H1 (cell line): ENCODE results near the gene NAA11. TPM values are rescaled to one million over a fixed set of nuclear protein-coding genes. Genes with fewer than 3 reads are reported as not detected.

ENCODE experiments used
- CTCF ChIA-PET: fragments of 300-600 bp; sonication (Branson Sonifier 250); formaldehyde crosslinking; loops from one replicate; lab custom pipeline; 2021; ENCODE audit not compliant: partially characterized antibody; lab: Charles Lee
- POLR2A ChIA-PET: fragments of 300-600 bp; sonication (Branson Sonifier 250); formaldehyde crosslinking; loops from one replicate; lab custom pipeline; 2021; ENCODE audit warnings: inconsistent platforms; ENCODE audit not compliant: partially characterized antibody; lab: Charles Lee
- DNase-seq, 2 experiments: peaks; one replicate each; pipeline versions ENCODE4 v3.0.0 to v3.0.0-alpha.2; 2010 to 2022; ENCODE audit warnings: low spot score in 2 of 2, low read depth in 1 of 2, mixed read lengths in 1 of 2
- FAIRE-seq: peaks from 2 replicates; lab custom pipeline; 2011; peaks lifted over from hg19 to GRCh38; lab: Jason Lieb, UNC
- H2AFZ ChIP-seq: 2 replicates; pipeline ENCODE4 v1.8.1; 2012; ENCODE audit warnings: low read length, inconsistent platforms
- H2AK5ac ChIP-seq: 2 replicates; pipeline ENCODE4 v1.6.1; 2013; ENCODE audit warnings: low read depth, low read length
- H2BK120ac ChIP-seq: replicated peaks from 2 replicates; pipeline ENCODE3; 2013; ENCODE audit warnings: low read depth, low read length, inconsistent platforms
- H2BK12ac ChIP-seq: 2 replicates; pipeline ENCODE4 v1.6.1; 2013; ENCODE audit warnings: low read depth, low read length
- H2BK15ac ChIP-seq: 2 replicates; pipeline ENCODE4 v1.6.1; 2013; ENCODE audit warnings: low read length
- H2BK20ac ChIP-seq: 2 replicates; pipeline ENCODE4 v1.6.1; 2013; ENCODE audit warnings: low read length
- H2BK5ac ChIP-seq: 2 replicates; pipeline ENCODE4 v1.6.1; 2013; ENCODE audit warnings: low read depth, low read length
- H3K14ac ChIP-seq: 2 replicates; pipeline ENCODE4 v1.6.1; 2013; ENCODE audit warnings: inconsistent platforms; ENCODE audit not compliant: insufficient read length
- H3K18ac ChIP-seq: 2 replicates; pipeline ENCODE4 v1.6.1; 2013; ENCODE audit warnings: low read length; ENCODE audit errors: extremely low read depth
- H3K23ac ChIP-seq: 2 replicates; pipeline ENCODE4 v1.6.1; 2013; ENCODE audit warnings: inconsistent platforms; ENCODE audit not compliant: insufficient read length
- H3K23me2 ChIP-seq: 2 replicates; pipeline ENCODE4 v1.6.1; 2013; ENCODE audit warnings: low read depth, low read length
- H3K27ac ChIP-seq: 2 replicates; pipeline ENCODE4 v1.6.1; 2011; ENCODE audit warnings: low read depth, low read length, inconsistent platforms
- H3K27me3 ChIP-seq, 4 experiments: replicated peaks in 1 of 4; 1 replicate in 1 of 4; 2 replicates in 3 of 4; pipeline versions ENCODE4 v1.6.1 to v1.8.1; 2011 to 2013; ENCODE audit warnings: low read length in 3 of 4, mild to moderate bottlenecking in 3 of 4, inconsistent platforms in 2 of 4, mixed read lengths in 2 of 4, moderate library complexity in 1 of 4; ENCODE audit not compliant: control insufficient read depth in 3 of 4, insufficient read depth in 3 of 4; ENCODE audit errors: extremely low read depth in 1 of 4
- H3K36me3 ChIP-seq, 4 experiments: 2 replicates each; pipeline versions ENCODE4 v1.6.1 to v1.8.1; 2011 to 2013; ENCODE audit warnings: mild to moderate bottlenecking in 4 of 4, low read length in 3 of 4, moderate library complexity in 2 of 4, control low read depth in 1 of 4, inconsistent platforms in 1 of 4; ENCODE audit not compliant: insufficient read depth in 4 of 4, control insufficient read depth in 2 of 4
- H3K4ac ChIP-seq: replicated peaks from 2 replicates; pipeline ENCODE3; 2013; ENCODE audit warnings: low read length, low read depth, mixed read lengths, inconsistent platforms; ENCODE audit not compliant: insufficient read length
- H3K4me1 ChIP-seq, 4 experiments: replicated peaks in 1 of 4; 1 replicate in 1 of 4; 2 replicates in 3 of 4; pipeline versions ENCODE4 v1.6.1 to v1.8.1; 2011 to 2013; ENCODE audit warnings: low read length in 3 of 4, inconsistent platforms in 2 of 4, mixed read lengths in 1 of 4; ENCODE audit not compliant: insufficient read depth in 4 of 4, control insufficient read depth in 3 of 4
- H3K4me2 ChIP-seq, 2 experiments: 2 replicates each; pipeline versions ENCODE4 v1.6.1 to v1.8.1; 2011 to 2013; ENCODE audit warnings: low read depth in 2 of 2, low read length in 2 of 2, control low read depth in 1 of 2, inconsistent platforms in 1 of 2, mild to moderate bottlenecking in 1 of 2; ENCODE audit not compliant: insufficient read depth in 1 of 2
- H3K4me3 ChIP-seq, 4 experiments: fragments of 200-600, 300-600 bp in 1 of 4; sonication (generic), shearing (Covaris generic), sonication (Bioruptor Twin) in 1 of 4; 2 replicates each; pipeline versions ENCODE4 v1.5.1 to v1.8.1; 2011 to 2016; ENCODE audit warnings: low read length in 4 of 4, low read depth in 3 of 4, control low read depth in 2 of 4, inconsistent platforms in 2 of 4, mild to moderate bottlenecking in 2 of 4, mixed read lengths in 1 of 4, moderate library complexity in 1 of 4; ENCODE audit not compliant: insufficient read depth in 2 of 4; ENCODE audit errors: extremely low read depth in 1 of 4
- H3K56ac ChIP-seq: replicated peaks from 2 replicates; pipeline ENCODE3; 2013; ENCODE audit warnings: low read depth, mild to moderate bottlenecking, mixed read lengths, low read length, inconsistent platforms; ENCODE audit not compliant: insufficient read length
- H3K79me1 ChIP-seq: 2 replicates; pipeline ENCODE4 v1.6.1; 2013; ENCODE audit warnings: low read depth, low read length, control low read depth
- H3K79me2 ChIP-seq, 2 experiments: 2 replicates each; pipeline versions ENCODE4 v1.6.1 to v1.8.1; 2012 to 2013; ENCODE audit warnings: low read length in 2 of 2, mild to moderate bottlenecking in 2 of 2, inconsistent platforms in 1 of 2; ENCODE audit not compliant: insufficient read depth in 2 of 2, control insufficient read depth in 1 of 2
- H3K9ac ChIP-seq, 4 experiments: replicated peaks in 1 of 4; 1 replicate in 1 of 4; 2 replicates in 3 of 4; pipeline versions ENCODE4 v1.6.1 to v1.8.1; 2011 to 2013; ENCODE audit warnings: low read depth in 3 of 4, low read length in 3 of 4, control low read depth in 2 of 4, mild to moderate bottlenecking in 2 of 4, moderate library complexity in 2 of 4, inconsistent platforms in 1 of 4; ENCODE audit errors: extremely low read depth in 1 of 4
- H3K9me3 ChIP-seq, 2 experiments: 2 replicates each; pipeline versions ENCODE4 v1.6.1 to v1.8.1; 2012 to 2013; ENCODE audit warnings: mild to moderate bottlenecking in 2 of 2, moderate library complexity in 2 of 2, control low read depth in 1 of 2, inconsistent platforms in 1 of 2, low read depth in 1 of 2, low read length in 1 of 2, mixed read lengths in 1 of 2; ENCODE audit not compliant: insufficient read depth in 2 of 2
- H4K20me1 ChIP-seq, 2 experiments: replicated peaks in 1 of 2; 2 replicates each; pipeline versions ENCODE3 to v1.8.1; 2011 to 2013; ENCODE audit warnings: inconsistent platforms in 2 of 2, low read length in 2 of 2, mild to moderate bottlenecking in 1 of 2; ENCODE audit not compliant: insufficient read depth in 2 of 2, control insufficient read depth in 1 of 2
- H4K5ac ChIP-seq: 2 replicates; pipeline ENCODE4 v1.6.1; 2013; ENCODE audit warnings: low read length, low read depth, mixed read lengths, inconsistent platforms; ENCODE audit not compliant: insufficient read length
- H4K8ac ChIP-seq: 2 replicates; pipeline ENCODE4 v1.8.0; 2013; ENCODE audit warnings: mild to moderate bottlenecking, moderate library complexity, low read length, inconsistent platforms; ENCODE audit not compliant: insufficient read depth; ENCODE audit errors: extremely low read depth
- H4K91ac ChIP-seq: replicated peaks from 2 replicates; pipeline ENCODE3; 2013; ENCODE audit warnings: low read length, mixed read lengths, inconsistent platforms; ENCODE audit not compliant: insufficient read length
- BRCA1 ChIP-seq: IDR thresholded peaks from 2 replicates; pipeline ENCODE4 v1.6.1; 2012; ENCODE audit warnings: low read depth, low read length, improper control_type of control experiment
- CBX8 ChIP-seq: fragments of 300-800, 300-1000 bp; sonication (generic); IDR thresholded peaks from 2 replicates; pipeline ENCODE4 v1.7.1; 2016; ENCODE audit warnings: low read depth, low read length, borderline replicate concordance
- GABPA ChIP-seq: IDR thresholded peaks from 2 replicates; pipeline ENCODE4 v1.6.1; 2011; ENCODE audit warnings: mild to moderate bottlenecking, low read length, moderate library complexity, borderline replicate concordance; ENCODE audit not compliant: insufficient read depth
- JUN ChIP-seq: IDR thresholded peaks from 2 replicates; pipeline ENCODE4 v1.6.1; 2011; ENCODE audit warnings: low read depth, mild to moderate bottlenecking, improper control_type of control experiment, low read length
- MAX ChIP-seq: IDR thresholded peaks from 2 replicates; pipeline ENCODE4 v1.6.1; 2012; ENCODE audit warnings: inconsistent platforms
- SP2 ChIP-seq: IDR thresholded peaks from 2 replicates; pipeline ENCODE4 v1.6.1; 2012; ENCODE audit warnings: mild to moderate bottlenecking, low read length, inconsistent platforms
- WGBS, 2 experiments: shearing (Covaris generic) in 1 of 2; methylation state at CpG; one replicate each; pipeline versions ENCODE4 v1.1.6 to v1.1.7; 2013 to 2015; ENCODE audit warnings: low lambda C conversion rate in 2 of 2, mixed read lengths in 2 of 2, inconsistent platforms in 1 of 2, low coverage in 1 of 2, missing lambda C conversion rate in 1 of 2; ENCODE audit not compliant: insufficient replicate concordance in 2 of 2, insufficient coverage in 1 of 2, insufficient read length in 1 of 2; ENCODE audit errors: extremely low coverage in 1 of 2, missing lambda C conversion rate in 1 of 2; 5-methylcytosine and 5-hydroxymethylcytosine counted together
- polyA plus RNA-seq, 7 experiments: library from polyadenylated mRNA; depleted of rRNA in 3 of 7; stranded (reverse) in 5 of 7; unstranded in 2 of 7; fragments of >200 nt in 5 of 7; fragments of 200-250 nt in 2 of 7; gene quantifications; 1 replicate in 5 of 7; 2 replicates in 1 of 7; 4 replicates in 1 of 7; pipeline versions ENCODE4 v1.2.1 to v1.2.3, GENCODE V29; 2011 to 2013; ENCODE audit warnings: missing spikeins in 2 of 7, mixed read lengths in 2 of 7
- total RNA-seq: library from RNA; stranded (reverse); fragmentation: NEBNext Ultra II Directional; extraction: Animal tissue kit (Norgen Biotek cat#: 25700); gene quantifications from 2 replicates; pipeline ENCODE4 v1.2.1, GENCODE V29; 2021

The NAA11 gene
- total and polyA plus RNA-seq, 2 of the 8 experiments (the other 6 are each of a cell fraction or from before 2014, with no cell fraction given), result not detected

DNA sequence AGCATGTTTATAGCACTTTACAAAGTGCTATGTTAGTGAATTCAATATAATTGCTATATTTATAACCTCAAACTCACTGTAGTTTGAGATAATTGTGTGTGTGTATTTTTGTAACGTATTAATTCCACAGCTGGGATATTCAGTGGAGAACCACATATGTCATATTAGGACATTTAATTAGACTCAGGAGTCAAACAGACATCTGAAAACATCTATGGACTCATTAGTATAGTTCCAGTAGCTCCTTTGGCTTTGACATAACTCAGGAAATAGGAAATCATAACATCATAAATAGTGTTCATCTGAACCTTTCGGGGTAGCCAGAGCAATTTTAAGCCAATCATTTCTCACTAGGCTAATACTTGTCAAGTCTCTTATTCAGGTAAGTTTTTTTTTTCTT lies 38.8 kb downstream of the NAA11 start:
- Histone ChIP-seq H3K18ac (no peak overlapping the region), H3K56ac (no peak overlapping the region)
- 91% methylated on average over 2 of the region's 2 CpGs; no CpG with 5 or more reads in 1 of the 2 experiments for WGBS, 2 experiments
- TF ChIP-seq GABPA (no peak), CBX8 (no peak), JUN (no peak), MAX (no peak), BRCA1 (no peak), SP2 (no peak)

More for the DNA sequence above, 38.8 kb downstream of the NAA11 start:
- H3K27me3 ChIP-seq, result no peaks in the 10 kb centered on the region
- no peaks in the 10 kb centered on the region for H3K36me3 ChIP-seq
- no peak overlapping the region for H2BK5ac ChIP-seq
- FAIRE-seq (no peak), DNase-seq (no peak)
- no peak overlapping the region for H3K27ac ChIP-seq
- H3K23me2 ChIP-seq, result no peaks in the 10 kb centered on the region
- H2BK15ac ChIP-seq, result no peak overlapping the region
- H3K4ac ChIP-seq, result no peak overlapping the region
- no peak overlapping the region for H4K91ac ChIP-seq
- no peak overlapping the region for H3K14ac ChIP-seq
- H3K79me2 ChIP-seq, result no peaks in the 10 kb centered on the region
- no peaks in the 10 kb centered on the region for H3K4me1 ChIP-seq
- ChIA-PET POLR2A (no interaction called here), CTCF (interaction anchor here (0.8 to 0.9 kb wide), 2 partner anchors 10 to 11 kb away, joined by 3 read pairs; no protein-coding TSS in a partner anchor)
- H2AFZ ChIP-seq, result no peak overlapping the region
- H3K4me2 ChIP-seq, result no peak overlapping the region
- no peaks in the 10 kb centered on the region for H3K79me1 ChIP-seq
- H2BK120ac ChIP-seq, result no peak overlapping the region
- no peak overlapping the region for H2BK12ac ChIP-seq
- H2BK20ac ChIP-seq, result no peak overlapping the region
- H3K4me3 ChIP-seq, result no peak overlapping the region
- H4K8ac ChIP-seq, result no peak overlapping the region
- H2AK5ac ChIP-seq, result no peak overlapping the region
- no peaks in the 10 kb centered on the region for H3K9me3 ChIP-seq
- H4K5ac ChIP-seq, result no peak overlapping the region
- H4K20me1 ChIP-seq, result no peaks in the 10 kb centered on the region
- no peak overlapping the region for H3K9ac ChIP-seq
- no peak overlapping the region for H3K23ac ChIP-seq
